NCI-H1092 (cell line): ENCODE measurements around the gene MLX.
"Not testable (repeated sequence)": the region's sequence is repeated elsewhere in the genome, so short reads cannot be mapped to it uniquely, and the experiment has no call there.

Source experiments
- DNase-seq: peaks from one replicate; lab custom pipeline; 2025; lab: John Stamatoyannopoulos, UW

MLX gene

GRCh38 chr17:42536372-42537155 lies 30.3 kb upstream of the MLX start:
- DNase-seq, result peak; percentile 59

DNA sequence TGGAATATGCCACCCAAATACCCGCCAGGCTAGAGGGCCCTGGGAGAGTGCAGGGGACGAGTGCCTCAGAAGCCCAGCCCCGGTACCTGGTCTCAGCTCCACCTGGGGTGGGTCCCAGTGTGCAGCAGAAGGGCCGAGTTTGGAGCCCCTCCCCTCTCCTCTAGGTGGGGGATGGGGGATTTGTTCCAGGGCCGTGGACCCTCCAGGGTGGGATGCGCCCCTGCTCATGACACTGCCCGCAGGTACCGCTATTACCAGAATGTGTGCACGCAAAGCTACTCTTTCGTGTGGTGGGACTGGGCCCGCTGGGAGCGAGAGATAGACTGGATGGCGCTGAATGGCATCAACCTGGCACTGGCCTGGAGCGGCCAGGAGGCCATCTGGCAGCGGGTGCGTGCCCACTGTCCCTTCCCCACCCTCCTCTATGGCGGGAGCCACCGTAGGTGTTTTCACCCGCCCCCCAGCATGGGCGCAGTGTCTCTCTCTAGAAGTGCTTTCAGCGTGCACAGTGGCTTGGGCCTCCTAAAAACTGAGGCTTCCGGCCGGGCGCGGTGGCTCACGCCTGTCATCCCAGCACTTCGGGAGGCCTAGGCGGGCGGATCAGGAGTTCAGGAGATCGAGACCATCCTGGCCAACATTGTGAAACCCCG lies 29.6 kb upstream of the MLX start:
- DNase-seq, result no peak

DNA sequence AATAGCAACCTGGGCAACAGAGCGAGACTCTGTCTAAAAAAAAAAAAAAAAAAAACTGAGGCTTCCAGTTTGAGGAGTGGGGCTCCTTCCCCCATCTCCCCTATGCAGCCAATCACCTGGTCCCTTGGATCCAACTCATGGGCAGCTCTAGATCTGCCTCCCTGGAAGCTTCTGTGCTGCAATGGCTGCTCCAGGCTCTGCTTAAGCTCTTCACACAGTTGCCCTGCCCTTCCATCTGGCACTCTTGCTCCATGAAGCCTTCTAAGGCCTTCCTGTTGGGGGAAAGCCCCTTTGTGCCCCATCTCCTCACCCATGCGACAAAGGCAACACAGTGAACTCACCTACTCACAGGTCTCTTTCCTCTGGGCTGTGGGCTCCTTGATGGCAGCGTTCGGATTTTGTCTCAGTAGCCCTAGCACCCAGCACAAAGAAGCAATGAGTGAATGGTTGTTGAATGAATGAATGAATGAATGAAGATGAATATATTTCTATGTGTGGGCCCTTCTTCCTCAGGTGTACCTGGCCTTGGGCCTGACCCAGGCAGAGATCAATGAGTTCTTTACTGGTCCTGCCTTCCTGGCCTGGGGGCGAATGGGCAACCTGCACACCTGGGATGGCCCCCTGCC lies 29.0 kb upstream of the MLX start:
- DNase-seq, result no peak

DNA sequence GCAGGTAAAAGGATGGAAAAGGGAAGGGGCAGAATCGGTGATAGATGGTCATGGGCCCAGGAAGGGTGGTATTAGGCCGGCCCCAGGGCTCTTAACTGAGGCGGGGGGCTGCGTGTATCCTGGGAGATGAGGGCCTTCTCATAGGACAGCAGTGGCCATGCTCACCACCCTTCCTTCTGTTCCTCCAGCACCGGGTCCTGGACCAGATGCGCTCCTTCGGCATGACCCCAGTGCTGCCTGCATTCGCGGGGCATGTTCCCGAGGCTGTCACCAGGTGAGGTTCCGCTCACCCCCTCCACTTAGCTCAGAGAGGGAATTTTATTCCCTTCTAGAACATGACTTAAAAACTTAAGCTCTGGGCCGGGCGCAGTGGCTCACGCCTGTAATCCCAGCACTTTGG lies 28.4 kb upstream of the MLX start:
- no peak for DNase-seq

- not testable (repeated sequence) for DNase-seq
These were observed 26.3 kb upstream of the MLX start for GRCh38 chr17:42540558-42540957.

DNA sequence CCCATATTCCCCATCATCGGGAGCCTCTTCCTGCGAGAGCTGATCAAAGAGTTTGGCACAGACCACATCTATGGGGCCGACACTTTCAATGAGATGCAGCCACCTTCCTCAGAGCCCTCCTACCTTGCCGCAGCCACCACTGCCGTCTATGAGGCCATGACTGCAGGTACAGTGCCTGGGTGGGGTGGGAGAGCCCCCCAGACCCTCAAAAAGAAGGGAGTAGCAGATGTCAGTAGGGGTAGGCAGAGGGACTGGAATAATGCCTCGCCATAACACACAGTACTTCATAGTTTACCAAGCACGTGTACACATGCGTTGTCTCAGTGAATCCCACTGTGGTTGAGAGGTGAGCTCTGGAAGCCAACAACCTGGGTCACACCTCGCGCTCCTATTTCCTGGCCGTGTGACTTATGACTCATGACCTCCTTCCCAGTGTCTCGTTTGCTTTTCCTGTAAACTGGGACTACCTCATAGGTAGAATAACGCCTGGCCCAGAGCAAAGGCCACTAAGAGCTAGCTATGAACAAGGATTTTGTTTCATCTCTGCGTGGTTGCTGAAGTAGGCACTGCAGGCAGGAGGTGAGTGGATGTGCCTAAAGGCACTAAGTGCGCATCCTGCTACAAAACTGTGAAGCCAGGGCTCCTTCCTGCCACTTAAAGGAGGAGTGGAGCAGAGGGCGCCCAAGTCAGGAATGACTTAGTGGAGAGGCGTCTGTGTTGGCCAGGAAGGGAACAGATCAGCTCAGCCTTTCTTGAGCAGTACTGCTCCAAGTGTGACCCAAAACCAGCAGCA lies 25.7 kb upstream of the MLX start:
- DNase-seq, result no peak

- DNase-seq, result no peak
These were observed 23.5 kb upstream of the MLX start for GRCh38 chr17:42543190-42544079.

GRCh38 chr17:42544874-42545283 lies 22.0 kb upstream of the MLX start:
- no peak for DNase-seq

DNA sequence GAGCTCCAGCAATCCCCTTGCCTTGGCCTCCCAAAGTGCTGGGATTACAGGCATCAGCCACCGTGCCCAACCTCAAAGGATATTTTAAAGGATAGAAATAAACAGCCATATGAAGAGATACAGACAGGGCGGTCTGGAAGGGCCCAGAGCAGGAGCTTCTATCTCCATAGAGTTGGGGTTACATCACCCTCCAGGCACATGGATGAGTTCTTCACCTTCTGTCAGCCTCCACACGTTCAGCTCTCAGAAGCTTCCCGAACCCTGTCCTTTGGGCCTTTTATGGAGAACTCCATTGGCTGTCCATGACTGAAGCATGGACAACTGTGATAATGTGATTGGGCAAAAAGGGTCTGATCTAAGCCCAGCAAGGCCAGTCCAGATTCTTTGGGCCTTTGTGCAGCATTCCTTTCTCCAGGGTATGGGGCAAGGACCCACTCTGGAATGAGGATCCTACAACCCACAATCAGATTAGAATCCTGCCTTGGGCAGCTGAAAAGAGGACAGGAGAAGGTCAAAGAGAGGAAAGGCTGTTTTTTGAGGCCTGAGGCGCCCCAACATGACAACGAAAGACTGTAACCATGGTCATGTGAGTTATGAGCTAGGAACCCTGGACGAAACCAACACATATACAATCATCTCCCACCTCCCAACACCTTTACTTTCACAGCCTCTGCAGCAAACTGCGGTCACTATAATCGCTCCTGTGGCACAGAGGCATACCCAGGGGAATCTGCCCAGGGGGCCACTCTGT lies 21.0 kb upstream of the MLX start:
- DNase-seq, result not testable (repeated sequence)

GRCh38 chr17:42547001-42547461 lies 19.9 kb upstream of the MLX start:
- DNase-seq, result no peak

DNA sequence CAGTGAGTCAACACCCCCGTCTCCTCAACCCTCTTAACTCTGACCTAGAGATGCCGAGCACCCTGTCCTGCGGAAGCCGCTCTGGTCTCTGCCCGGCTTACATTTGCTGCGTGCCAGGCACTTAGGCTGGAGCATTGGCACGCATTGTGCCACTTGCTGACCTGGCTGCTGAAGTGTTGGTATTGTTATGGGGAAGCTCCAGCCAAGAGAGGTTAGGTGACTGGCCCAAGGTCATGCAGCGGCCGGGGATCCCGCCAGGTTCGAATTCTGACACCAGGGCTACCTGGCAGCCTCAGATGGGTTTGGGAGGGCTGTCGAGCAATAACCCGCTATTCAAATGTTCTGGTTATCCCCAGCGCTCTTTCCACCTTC lies 19.2 kb upstream of the MLX start:
- DNase-seq, result no peak

- DNase-seq, result peak; percentile 55
These were observed 18.6 kb upstream of the MLX start for GRCh38 chr17:42548070-42548837.

GRCh38 chr17:42548993-42549755 lies 17.7 kb upstream of the MLX start:
- no peak for DNase-seq

DNA sequence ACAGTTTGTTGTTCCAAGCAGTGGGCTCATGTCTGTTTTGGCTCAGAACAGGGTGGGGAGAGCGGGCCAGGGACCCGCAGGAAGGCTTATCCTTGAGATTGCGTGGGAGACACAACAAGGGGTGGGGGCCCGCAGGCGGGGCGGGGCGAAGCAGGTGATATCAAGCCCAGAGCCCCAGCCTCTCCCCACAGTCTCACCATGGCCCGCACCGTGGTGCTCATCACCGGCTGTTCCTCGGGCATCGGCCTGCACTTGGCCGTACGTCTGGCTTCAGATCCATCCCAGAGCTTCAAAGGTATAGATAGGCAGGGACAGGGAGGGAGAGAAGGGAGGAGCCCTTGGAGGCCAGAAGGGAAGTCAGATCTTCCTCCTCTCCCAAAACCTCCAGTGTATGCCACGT lies 14.2 kb upstream of the MLX start, which contains the start of gene HSD17B1:
Gene HSD17B1, plus strand, starts transcription at position 188 of the 400 bp plus-strand sequence. Its CDS starts 11 bp downstream, at position 199.
- not testable (repeated sequence) for DNase-seq

- no peak for DNase-seq
These were observed 13.6 kb upstream of the MLX start for GRCh38 chr17:42553161-42553818.

GRCh38 chr17:42553866-42554249 lies 13.0 kb upstream of the MLX start:
- no peak for DNase-seq

DNA sequence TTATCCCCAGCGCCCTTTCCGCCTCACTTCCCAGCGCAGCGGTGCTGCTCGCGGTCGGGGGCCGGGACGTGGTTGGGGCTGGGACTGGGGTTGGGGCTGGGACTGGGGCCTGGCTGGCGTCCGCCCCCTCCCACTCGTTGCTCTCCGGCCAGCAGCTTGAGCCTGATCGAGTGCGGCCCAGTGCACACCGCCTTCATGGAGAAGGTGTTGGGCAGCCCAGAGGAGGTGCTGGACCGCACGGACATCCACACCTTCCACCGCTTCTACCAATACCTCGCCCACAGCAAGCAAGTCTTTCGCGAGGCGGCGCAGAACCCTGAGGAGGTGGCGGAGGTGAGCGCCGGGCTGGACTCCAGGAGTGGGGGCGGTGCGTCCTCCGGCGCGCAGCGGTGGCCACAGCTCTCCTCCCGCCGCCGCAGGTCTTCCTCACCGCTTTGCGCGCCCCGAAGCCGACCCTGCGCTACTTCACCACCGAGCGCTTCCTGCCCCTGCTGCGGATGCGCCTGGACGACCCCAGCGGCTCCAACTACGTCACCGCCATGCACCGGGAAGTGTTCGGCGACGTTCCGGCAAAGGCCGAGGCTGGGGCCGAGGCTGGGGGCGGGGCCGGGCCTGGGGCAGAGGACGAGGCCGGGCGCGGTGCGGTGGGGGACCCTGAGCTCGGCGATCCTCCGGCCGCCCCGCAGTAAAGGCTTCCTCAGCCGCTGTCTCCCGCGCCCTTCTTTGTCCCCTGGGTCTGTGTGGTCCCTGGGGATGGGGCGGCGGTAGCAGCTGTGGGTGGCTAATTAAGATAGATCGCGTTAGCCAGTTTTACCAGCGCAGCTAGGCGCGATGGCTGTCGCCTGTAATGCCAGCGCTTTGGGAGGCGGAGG lies 12.4 kb upstream of the MLX start:
- peak; percentile 77 for DNase-seq
